ENCODE measurements around the gene PLPP4.

PLPP4 gene

DNA sequence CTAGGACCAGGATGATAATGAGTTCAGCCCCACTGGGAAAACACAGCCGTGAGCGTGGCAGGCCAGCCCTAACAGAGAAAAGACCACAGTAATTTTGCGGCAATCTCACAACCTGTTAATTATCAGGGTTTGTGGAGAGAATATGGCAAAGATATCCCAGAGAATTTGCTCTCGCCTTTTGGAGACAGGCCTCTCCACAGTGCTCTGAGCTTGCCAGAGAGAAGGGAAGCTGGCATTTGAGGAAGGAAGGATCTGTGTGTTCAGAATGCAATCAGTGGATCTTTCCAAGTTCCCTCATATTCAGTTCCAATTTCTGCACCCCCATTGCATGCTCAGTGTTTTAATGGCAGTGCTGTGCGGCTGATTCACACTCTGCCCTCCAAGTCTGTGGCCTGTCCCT lies 60.2 kb downstream of the PLPP4 start:
- TF ChIP-seq, protein P1, sequence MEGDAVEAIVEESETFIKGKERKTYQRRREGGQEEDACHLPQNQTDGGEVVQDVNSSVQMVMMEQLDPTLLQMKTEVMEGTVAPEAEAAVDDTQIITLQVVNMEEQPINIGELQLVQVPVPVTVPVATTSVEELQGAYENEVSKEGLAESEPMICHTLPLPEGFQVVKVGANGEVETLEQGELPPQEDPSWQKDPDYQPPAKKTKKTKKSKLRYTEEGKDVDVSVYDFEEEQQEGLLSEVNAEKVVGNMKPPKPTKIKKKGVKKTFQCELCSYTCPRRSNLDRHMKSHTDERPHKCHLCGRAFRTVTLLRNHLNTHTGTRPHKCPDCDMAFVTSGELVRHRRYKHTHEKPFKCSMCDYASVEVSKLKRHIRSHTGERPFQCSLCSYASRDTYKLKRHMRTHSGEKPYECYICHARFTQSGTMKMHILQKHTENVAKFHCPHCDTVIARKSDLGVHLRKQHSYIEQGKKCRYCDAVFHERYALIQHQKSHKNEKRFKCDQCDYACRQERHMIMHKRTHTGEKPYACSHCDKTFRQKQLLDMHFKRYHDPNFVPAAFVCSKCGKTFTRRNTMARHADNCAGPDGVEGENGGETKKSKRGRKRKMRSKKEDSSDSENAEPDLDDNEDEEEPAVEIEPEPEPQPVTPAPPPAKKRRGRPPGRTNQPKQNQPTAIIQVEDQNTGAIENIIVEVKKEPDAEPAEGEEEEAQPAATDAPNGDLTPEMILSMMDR (IDR thresholded peaks at IDR 0.05; ENCODE audit: insufficient read depth, low read length): no peak
- no peak for TF ChIP-seq POLR2AphosphoS5 (IDR thresholded peaks at IDR 0.05; ENCODE audit: low read depth)
- TF ChIP-seq SPI1 (IDR thresholded peaks at IDR 0.05; ENCODE audit: borderline replicate concordance, low read depth): no peak
- TF ChIP-seq, protein P2, sequence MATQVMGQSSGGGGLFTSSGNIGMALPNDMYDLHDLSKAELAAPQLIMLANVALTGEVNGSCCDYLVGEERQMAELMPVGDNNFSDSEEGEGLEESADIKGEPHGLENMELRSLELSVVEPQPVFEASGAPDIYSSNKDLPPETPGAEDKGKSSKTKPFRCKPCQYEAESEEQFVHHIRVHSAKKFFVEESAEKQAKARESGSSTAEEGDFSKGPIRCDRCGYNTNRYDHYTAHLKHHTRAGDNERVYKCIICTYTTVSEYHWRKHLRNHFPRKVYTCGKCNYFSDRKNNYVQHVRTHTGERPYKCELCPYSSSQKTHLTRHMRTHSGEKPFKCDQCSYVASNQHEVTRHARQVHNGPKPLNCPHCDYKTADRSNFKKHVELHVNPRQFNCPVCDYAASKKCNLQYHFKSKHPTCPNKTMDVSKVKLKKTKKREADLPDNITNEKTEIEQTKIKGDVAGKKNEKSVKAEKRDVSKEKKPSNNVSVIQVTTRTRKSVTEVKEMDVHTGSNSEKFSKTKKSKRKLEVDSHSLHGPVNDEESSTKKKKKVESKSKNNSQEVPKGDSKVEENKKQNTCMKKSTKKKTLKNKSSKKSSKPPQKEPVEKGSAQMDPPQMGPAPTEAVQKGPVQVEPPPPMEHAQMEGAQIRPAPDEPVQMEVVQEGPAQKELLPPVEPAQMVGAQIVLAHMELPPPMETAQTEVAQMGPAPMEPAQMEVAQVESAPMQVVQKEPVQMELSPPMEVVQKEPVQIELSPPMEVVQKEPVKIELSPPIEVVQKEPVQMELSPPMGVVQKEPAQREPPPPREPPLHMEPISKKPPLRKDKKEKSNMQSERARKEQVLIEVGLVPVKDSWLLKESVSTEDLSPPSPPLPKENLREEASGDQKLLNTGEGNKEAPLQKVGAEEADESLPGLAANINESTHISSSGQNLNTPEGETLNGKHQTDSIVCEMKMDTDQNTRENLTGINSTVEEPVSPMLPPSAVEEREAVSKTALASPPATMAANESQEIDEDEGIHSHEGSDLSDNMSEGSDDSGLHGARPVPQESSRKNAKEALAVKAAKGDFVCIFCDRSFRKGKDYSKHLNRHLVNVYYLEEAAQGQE (IDR thresholded peaks at IDR 0.05; ENCODE audit: insufficient replicate concordance, low read depth): no peak
- no peak for TF ChIP-seq GABPA (IDR thresholded peaks at IDR 0.05; ENCODE audit: low read depth)
- Histone ChIP-seq H3K4me3 (replicated peaks; ENCODE audit: insufficient read depth, low read length) (no peak overlapping the region), H3K27me3 (ENCODE audit: insufficient read depth, poor library complexity, severe bottlenecking) (no peaks in the 10 kb centered on the region), H3K27ac (replicated peaks) (no peak overlapping the region)
- DNase-seq (ENCODE audit: low read depth in 1 of 2, low spot score in 1 of 2): no peak

DNA sequence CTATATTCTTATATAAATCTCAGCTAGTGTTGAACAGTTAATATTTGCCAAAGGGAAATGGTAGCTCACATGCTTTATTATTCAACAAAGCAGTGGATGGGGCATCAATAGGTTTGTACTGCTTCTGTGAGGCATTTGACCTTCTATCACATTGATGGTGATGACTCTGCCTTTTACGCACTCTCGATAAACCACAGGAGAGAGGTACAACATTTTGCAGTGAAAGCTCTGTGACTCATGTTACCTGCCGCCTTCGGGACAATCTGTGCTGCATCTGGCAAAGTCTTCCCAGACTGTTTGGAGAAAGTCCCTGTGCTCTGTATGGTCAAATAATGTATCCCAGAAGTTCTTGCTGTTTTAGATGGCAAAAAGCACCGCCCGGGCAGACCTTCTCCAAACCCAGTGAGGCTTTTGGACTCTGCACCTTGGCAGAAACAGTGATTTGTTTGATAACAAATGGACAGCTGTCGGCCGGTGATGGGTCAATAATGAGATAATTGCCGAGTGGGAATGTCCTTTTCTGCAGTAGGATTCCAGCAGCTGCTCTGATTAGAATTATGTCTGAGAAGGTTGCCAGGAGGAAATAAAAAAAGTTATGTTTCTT lies 61.0 kb downstream of the PLPP4 start:
- TF ChIP-seq, protein P1 (IDR thresholded peaks at IDR 0.05; ENCODE audit: insufficient read depth, low read length): no peak
- TF ChIP-seq, protein P2 (IDR thresholded peaks at IDR 0.05; ENCODE audit: insufficient replicate concordance, low read depth): no peak
- TF ChIP-seq POLR2AphosphoS5 (IDR thresholded peaks at IDR 0.05; ENCODE audit: low read depth) (no peak), GABPA (IDR thresholded peaks at IDR 0.05; ENCODE audit: low read depth) (no peak), SPI1 (IDR thresholded peaks at IDR 0.05; ENCODE audit: borderline replicate concordance, low read depth) (no peak)
- Histone ChIP-seq H3K27ac (replicated peaks) (no peak overlapping the region), H3K27me3 (ENCODE audit: insufficient read depth, poor library complexity, severe bottlenecking) (no peaks in the 10 kb centered on the region), H3K4me3 (replicated peaks; ENCODE audit: insufficient read depth, low read length) (no peak overlapping the region)
- DNase-seq (ENCODE audit: low read depth in 1 of 2, low spot score in 1 of 2): no peak

DNA sequence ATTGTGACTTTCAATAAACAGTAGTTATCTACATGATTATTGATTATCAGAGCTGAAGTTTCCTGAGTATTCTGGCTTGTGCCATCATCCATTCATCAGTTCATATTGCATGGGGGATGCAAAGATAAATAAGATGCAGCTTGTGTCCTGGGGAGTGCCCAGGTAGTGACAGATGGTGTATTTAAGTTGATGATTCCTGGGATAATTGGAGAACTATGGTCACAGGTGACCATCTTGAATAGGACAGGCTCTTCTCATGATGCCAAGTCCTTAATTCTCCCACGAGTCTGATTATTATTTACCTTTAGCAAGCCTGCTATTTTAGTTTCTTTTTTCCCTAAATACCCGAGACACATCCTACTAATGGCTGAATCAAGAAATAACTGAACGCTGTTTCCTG lies 64.9 kb downstream of the PLPP4 start:
- no peak overlapping the region for H3K4me3 ChIP-seq (replicated peaks; ENCODE audit: insufficient read depth, low read length)
- H3K27me3 ChIP-seq (ENCODE audit: insufficient read depth, poor library complexity, severe bottlenecking): peaks cover 3% of the 10 kb centered on the region
- DNase-seq (ENCODE audit: low read depth in 1 of 2, low spot score in 1 of 2): no peak
- H3K27ac ChIP-seq (replicated peaks): no peak overlapping the region
- TF ChIP-seq, protein P2 (IDR thresholded peaks at IDR 0.05; ENCODE audit: insufficient replicate concordance, low read depth): no peak
- TF ChIP-seq, protein P1 (IDR thresholded peaks at IDR 0.05; ENCODE audit: insufficient read depth, low read length): no peak
- TF ChIP-seq POLR2AphosphoS5 (IDR thresholded peaks at IDR 0.05; ENCODE audit: low read depth) (no peak), GABPA (IDR thresholded peaks at IDR 0.05; ENCODE audit: low read depth) (no peak), SPI1 (IDR thresholded peaks at IDR 0.05; ENCODE audit: borderline replicate concordance, low read depth) (no peak)

All from HL-60 (cell line).